Measurements from ENCODE around the gene PIP4K2A.

- TF ChIP-seq CTCF (IDR thresholded peaks at IDR 0.05; ENCODE audit: extremely low read depth in 1 of 2, insufficient read depth in 1 of 2, low read depth in 1 of 2, low read length in 2 of 2) (no peak), EZH2 (IDR thresholded peaks at IDR 0.05; ENCODE audit: borderline replicate concordance, low read depth, low read length, severe bottlenecking) (no peak), POLR2AphosphoS5 (IDR thresholded peaks at IDR 0.05; ENCODE audit: insufficient read depth, low read depth, low read length) (no peak), POLR2A (IDR thresholded peaks at IDR 0.05; ENCODE audit: low read depth, low read length) (no peak), MYC (IDR thresholded peaks at IDR 0.05; ENCODE audit: low read depth, low read length) (no peak), MAX (IDR thresholded peaks at IDR 0.05; ENCODE audit: insufficient read depth, insufficient read length) (no peak)
Measured at GRCh38 chr10:22537810-22538209, 176.6 kb downstream of the PIP4K2A start.
